ENCODE data around the gene KRT71.

The KRT71 gene

DNA sequence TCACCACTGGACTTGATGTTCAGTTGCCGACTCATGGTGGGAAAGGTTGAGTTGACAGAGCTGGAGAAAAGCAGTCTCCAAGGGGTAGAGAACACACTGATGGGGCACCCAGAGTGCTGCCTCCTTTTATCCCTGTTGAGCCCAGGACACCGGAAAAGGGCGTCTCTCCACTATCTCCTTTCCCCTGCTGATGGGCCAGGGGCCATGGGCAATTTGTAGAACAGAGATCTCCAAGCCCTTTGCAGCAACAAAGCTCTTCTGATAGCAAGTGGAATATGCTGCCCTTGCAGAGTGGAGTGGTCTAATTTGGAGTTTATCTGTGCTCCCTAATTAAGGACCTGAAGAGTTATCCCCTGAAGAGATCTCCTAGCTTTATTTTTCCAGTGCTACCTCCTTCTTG is 20.8 kb upstream of the KRT71 start, which contains the start of gene KRT74:
Gene KRT74, minus strand, starts transcription at position 101 of the 400 bp plus-strand sequence. Its CDS starts 66 bp downstream, at position 35.
- no peak for DNase-seq

- no peak for DNase-seq
Observed at GRCh38 chr12:52573306-52573705, 20.4 kb upstream of the KRT71 start.

DNA sequence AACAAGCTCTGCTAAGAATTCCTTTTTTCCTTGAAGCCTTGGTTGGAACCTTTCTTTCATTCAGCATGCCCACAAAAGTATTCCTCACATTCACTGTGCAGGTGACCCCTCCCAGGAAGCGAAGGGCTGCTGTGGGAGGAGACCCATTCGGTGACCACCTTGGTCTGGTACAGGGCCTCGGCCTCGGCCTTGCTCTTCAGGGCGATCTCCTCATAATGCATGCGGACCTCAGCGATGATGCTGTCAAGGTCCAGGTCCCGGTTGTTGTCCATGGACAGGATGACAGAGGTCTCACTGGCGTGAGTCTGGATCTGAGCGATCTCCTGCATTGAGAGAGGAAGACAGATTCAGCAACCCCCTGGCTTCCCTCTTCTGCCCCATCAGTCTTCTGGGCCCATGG is 17.6 kb upstream of the KRT71 start:
- no peak for DNase-seq

DNA sequence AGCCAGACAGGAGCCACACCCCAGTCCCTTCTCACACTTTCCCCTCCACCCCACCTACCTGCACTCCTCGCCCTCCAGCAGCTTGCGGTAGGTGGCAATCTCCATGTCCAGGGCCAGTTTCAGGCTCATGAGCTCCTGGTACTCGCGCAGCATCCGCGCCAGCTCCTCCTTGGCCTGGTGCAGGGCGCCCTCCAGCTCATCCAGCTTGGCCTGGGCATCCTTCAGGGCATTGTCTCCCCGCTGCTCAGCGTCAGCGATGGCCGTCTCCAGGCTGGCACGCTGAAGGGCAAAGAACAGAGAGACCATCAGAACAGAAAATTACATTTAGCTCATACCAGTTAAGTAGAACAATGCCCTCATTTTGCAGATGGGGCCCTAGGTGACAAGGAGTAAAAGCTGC is 15.2 kb upstream of the KRT71 start:
- no peak for DNase-seq

GRCh38 chr12:52566847-52567291 is 13.9 kb upstream of the KRT71 start:
- peak; percentile 84 for DNase-seq

DNA sequence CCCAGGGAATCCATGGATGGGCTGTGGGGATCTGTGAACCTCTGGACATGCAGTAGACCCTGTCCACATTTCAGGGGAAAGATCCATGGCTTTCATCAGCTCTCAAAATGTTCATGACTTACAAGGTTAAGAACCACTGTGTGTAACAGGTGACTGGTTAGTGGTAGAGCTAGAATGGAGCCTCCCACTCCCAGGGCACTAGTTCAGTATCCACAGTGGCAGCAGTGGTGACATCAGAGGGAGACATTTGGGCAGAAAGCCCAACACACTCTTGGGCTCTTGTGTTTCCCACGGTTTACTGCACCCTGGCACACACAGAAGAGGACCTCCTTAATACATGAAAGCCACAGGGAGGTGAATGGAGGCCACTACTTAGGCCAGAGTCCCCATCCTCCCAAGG is 11.6 kb upstream of the KRT71 start:
- no peak for DNase-seq

- no peak for DNase-seq
Observed at GRCh38 chr12:52561880-52562449, 9.0 kb upstream of the KRT71 start.

GRCh38 chr12:52559979-52560378 is 7.0 kb upstream of the KRT71 start:
- DNase-seq = no peak

- DNase-seq = peak; percentile 4
Observed at GRCh38 chr12:52558781-52559445, 6.0 kb upstream of the KRT71 start.

DNA sequence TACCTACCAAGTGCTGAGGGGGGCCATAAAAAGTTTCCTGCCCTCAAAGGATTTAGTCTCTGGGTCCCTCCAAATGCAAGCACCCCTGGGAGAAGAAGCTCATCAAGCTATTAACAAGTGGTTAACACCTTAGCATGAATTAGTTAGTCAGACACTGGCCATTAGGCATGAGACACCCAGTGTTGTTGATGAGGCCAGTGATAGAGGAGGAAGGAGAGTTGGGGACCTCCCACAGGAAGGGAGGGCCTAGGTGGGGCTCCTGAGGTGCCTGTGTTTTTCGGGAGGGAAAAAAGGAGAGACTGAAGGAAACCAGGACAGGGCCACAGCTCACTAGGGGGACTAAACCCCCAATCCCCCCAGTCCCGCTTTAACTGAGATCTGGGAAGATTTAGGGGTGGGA is 4.5 kb upstream of the KRT71 start:
- DNase-seq = peak; percentile 22

DNA sequence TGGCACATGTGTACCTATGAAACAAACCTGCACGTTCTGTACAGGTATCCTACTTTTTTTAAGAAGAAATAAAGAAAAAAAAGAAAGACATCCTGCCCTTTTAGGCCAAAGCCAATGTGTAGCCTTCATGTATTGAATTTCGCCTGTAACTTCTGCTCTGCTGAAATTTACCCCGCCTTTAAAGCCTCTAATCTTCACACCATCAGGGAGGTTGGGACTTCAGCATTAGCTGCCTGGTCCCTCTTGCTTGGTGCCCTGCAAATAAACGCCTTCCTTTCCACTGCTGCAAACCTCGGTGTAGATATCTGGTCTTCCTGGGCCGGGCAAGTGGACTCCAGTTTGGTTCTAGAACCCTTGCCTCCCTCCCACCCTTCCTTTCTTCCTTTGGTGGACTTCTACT is 2.6 kb upstream of the KRT71 start:
- peak; percentile 36 for DNase-seq

DNA sequence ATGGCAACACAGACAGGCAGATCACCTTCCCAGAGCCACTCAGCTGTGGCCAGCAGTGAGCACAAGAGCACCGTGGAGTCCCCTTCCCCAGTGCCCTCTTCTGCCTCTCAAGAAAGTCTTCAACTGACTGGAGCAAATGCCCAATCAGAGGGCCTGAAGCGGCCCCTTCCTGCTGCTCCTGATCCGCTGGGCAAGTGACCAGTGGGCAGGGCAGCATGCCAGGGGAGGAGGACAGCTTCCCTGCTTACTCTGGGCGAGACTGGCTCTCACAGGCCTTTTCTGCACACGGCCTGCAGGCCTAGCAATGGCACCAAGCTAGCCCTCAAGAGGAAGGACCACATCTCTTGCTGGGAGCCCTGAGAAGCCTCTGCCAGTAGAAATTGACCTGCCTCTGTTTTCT is 890 bp downstream of the KRT71 start:
- no peak for DNase-seq

GRCh38 chr12:52551216-52551865 is 1.6 kb downstream of the KRT71 start:
- DNase-seq = no peak

GRCh38 chr12:52546126-52546525 is 6.8 kb downstream of the KRT71 start:
- DNase-seq = no peak

DNA sequence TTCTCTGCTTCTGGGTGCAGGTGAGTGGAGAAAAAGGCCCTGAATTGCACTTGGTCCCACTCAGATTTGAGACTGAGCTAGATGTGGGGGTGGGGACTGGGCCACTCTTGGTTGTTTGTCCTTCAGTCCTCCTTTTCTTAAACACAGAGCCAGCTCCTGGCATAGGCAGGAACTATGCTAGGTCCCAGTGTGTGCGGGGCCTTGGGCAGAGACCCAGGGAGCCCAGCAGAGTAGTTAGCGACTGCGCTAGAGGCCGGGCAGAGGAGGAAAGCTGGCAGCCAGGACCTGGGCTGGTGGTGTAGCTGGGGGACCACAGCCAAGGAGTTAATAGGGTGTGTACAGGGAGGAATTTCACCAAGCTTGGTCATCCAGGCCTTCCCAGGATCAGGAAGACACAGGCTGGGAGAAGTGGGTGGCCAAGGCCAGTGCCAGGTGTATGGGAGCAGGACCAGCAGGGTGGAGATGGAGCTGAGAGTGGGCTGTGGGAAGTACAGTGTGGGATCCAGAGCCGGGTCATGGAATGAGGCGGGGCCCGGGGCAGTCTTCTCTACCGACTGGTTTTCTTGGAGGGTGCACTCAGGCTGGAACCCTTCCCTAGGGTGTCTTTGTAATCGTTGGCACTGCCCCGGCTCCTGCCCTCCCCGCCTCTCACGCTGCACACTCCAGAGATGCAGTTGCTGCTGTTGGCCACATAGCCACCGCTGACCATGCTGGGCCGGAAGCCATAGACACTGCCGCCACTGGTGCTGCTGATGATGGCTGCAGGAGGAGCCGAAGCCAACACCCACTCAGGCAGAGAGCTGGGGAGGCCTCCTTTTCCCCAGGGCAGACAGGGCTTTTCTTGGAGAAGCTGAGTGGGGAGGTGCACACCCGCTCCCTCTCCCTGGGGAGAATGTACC is 8.7 kb downstream of the KRT71 start:
- DNase-seq = no peak

- DNase-seq = no peak
Observed at GRCh38 chr12:52542785-52543318, 10.1 kb downstream of the KRT71 start.

DNA sequence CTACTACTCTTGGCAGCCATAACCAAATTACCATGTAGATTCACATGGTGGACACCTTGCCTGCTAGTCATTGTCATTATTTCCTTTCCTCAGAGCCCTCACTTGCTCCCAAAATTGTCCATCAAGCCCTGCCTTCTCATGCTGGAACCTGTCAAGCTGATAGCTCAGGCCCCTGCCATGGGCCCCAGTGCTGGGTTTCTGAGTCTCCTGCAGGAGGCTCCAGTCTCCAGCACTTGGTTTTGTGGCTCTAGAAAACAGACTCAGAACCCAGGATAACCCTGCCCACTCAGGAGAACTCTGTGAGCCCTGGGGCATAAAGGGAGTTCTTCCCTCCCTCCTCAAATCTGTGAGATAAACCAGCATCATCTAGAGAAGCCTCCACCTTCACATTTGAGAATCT is 10.8 kb downstream of the KRT71 start:
- no peak for DNase-seq

DNA sequence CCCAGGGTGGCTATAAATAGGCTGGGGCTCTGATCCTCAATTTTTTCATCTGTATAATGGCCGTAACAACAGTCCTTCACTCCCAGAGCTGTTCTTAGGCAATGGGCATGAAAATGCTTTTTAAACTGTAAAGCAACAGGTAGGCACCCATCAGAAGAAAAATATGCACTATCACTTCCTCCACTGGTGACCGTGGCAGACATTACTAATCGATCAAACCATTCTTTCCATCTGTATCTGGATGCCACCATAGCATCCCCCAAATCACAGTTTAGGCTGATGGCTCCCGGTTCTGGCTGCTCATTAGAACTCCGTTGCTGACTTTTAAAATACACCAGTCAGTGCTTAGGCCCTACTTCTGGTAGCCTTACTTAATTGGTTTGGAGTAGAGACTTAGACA is 11.2 kb downstream of the KRT71 start:
- no peak for DNase-seq

GRCh38 chr12:52540531-52540930 is 12.4 kb downstream of the KRT71 start:
- no peak for DNase-seq

DNA sequence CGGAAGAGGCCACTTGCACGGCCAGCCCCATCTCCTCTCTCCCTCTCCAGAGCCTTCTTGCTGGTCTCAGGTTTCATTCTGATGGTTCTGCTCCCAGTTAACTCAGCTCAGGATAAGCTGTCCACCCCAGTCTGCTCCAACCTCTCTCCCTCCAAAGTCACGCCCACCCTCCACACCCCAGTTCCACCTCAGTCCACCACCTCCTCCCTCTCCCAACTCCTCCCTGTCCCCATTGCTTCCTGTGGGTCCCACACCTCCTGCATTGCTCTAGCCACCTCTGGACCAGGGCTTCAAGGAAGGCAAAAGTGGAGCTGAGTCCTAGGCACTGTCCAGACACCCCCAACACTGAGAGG is 13.1 kb downstream of the KRT71 start:
- DNase-seq = no peak

- DNase-seq = no peak
Observed at GRCh38 chr12:52539083-52539820, 13.7 kb downstream of the KRT71 start.

DNA sequence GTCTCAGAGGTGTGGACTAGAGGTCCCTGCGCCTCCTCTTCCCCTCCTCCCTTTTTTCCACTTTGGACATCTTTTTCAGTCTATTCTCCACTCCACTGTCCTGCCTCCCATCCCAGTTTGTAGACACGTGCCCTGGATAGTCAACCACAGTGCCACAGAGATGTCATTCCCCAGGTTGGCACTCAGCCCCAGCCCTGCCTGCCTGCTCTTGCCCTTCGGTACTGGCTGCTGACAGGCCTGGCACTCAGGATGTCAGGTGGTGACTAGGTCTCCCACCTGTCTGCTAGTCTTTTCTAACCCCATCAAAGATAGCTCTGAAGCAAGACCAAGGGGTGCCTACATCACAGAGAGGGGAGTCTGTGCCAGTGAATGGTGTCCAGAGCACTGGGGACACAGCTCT is 15.8 kb downstream of the KRT71 start:
- DNase-seq = no peak
